ENCODE data around the gene DRD3.

Gene DRD3

GRCh38 chr3:114206342-114206741 is 27.5 kb upstream of the DRD3 start:
- CTCF ChIA-PET, result interaction anchor here (1.1 kb wide), 1 partner anchor 51 kb away, joined by 3 read pairs; no protein-coding TSS in a partner anchor
- no peak for TF ChIP-seq CTCF (IDR thresholded peaks at IDR 0.05; ENCODE audit: insufficient read depth, low read length, missing control alignments)
- H3K4me3 ChIP-seq (ENCODE audit: low read depth, low read length), result no peak overlapping the region
- POLR2A ChIA-PET, result no interaction called here
- no peak for DNase-seq (ENCODE audit: low read depth, low spot score)

- ChIA-PET CTCF (interaction anchor here (1.1 kb wide), 1 partner anchor 50 kb away, joined by 3 read pairs; no protein-coding TSS in a partner anchor), POLR2A (no interaction called here)
- no peak overlapping the region for H3K4me3 ChIP-seq (ENCODE audit: low read depth, low read length)
- DNase-seq (ENCODE audit: low read depth, low spot score), result no peak
- TF ChIP-seq CTCF (IDR thresholded peaks at IDR 0.05; ENCODE audit: insufficient read depth, low read length, missing control alignments), result no peak
Measured at GRCh38 chr3:114205541-114205940, 26.7 kb upstream of the DRD3 start.

GRCh38 chr3:114194750-114195149 is 15.9 kb upstream of the DRD3 start:
- POLR2A ChIA-PET, result no interaction called here

GRCh38 chr3:114192136-114192535 is 13.3 kb upstream of the DRD3 start:
- ChIA-PET CTCF (interaction anchor here (1.4 kb wide), 1 partner anchor 13 kb away, joined by 5 read pairs; no protein-coding TSS in a partner anchor), POLR2A (no interaction called here)
- no peak for DNase-seq (ENCODE audit: low read depth, low spot score)
- TF ChIP-seq CTCF (IDR thresholded peaks at IDR 0.05; ENCODE audit: insufficient read depth, low read length, missing control alignments), result no peak
- H3K4me3 ChIP-seq (ENCODE audit: low read depth, low read length), result no peak overlapping the region

More at GRCh38 chr3:114194750-114195149, 15.9 kb upstream of the DRD3 start:
- no peak for TF ChIP-seq CTCF (IDR thresholded peaks at IDR 0.05; ENCODE audit: insufficient read depth, low read length, missing control alignments)
- DNase-seq (ENCODE audit: low read depth, low spot score), result no peak
- H3K4me3 ChIP-seq (ENCODE audit: low read depth, low read length), result no peak overlapping the region
- CTCF ChIA-PET, result no interaction called here

- POLR2A ChIA-PET, result no interaction called here
- DNase-seq (ENCODE audit: low read depth, low spot score), result no peak
- no peak overlapping the region for H3K4me3 ChIP-seq (ENCODE audit: low read depth, low read length)
- TF ChIP-seq CTCF (IDR thresholded peaks at IDR 0.05; ENCODE audit: insufficient read depth, low read length, missing control alignments), result no peak
- CTCF ChIA-PET, result no interaction called here
Measured at GRCh38 chr3:114186501-114186900, 7.6 kb upstream of the DRD3 start.

- DNase-seq (ENCODE audit: low read depth, low spot score), result no peak
- H3K4me3 ChIP-seq (ENCODE audit: low read depth, low read length), result no peak overlapping the region
- TF ChIP-seq CTCF (IDR thresholded peaks at IDR 0.05; ENCODE audit: insufficient read depth, low read length, missing control alignments), result peak; percentile 38
- ChIA-PET CTCF (interaction anchor here (1.0 to 3.4 kb wide), 8 partner anchors 13 to 341 kb away, joined by 3 to 21 read pairs (median 6); partner anchors contain the start of gene GRAMD1C), POLR2A (no interaction called here)
Measured at GRCh38 chr3:114179575-114179974, 723 bp upstream of the DRD3 start.

Measured in AG04449 (cell line).